Common myeloid progenitor, CD34-positive (primary cell): ENCODE measurements around the gene ZBED5.
"Not testable (repeated sequence)": the region's sequence is repeated elsewhere in the genome, so short reads cannot be mapped to it uniquely, and the experiment has no call there.

Experiments
- CTCF ChIA-PET: fragments of 350-600 bp; sonication (Branson Sonifier 250); formaldehyde crosslinking; loops from one replicate; lab custom pipeline; 2021; ENCODE audit warnings: antibody characterized with exemption; lab: Charles Lee
- POLR2A ChIA-PET: fragments of 350-600 bp; sonication (Branson Sonifier 250); formaldehyde crosslinking; loops from one replicate; lab custom pipeline; 2021; ENCODE audit warnings: antibody characterized with exemption; lab: Charles Lee
- DNase-seq, 3 donors: peaks; one replicate each; pipeline versions ENCODE4 v3.0.0 to v3.0.0-alpha.2; 2013
- H3K27ac ChIP-seq, 2 experiments: 1 replicate in 1 of 2; 2 replicates in 1 of 2; pipeline ENCODE4 v1.7.0; 2013; ENCODE audit warnings: inconsistent platforms in 2 of 2, low read length in 2 of 2, mild to moderate bottlenecking in 2 of 2, low read depth in 1 of 2, moderate library complexity in 1 of 2; ENCODE audit not compliant: severe bottlenecking in 2 of 2, insufficient read depth in 1 of 2, poor library complexity in 1 of 2
- H3K27me3 ChIP-seq, 5 experiments: replicated peaks in 2 of 5; 1 replicate in 3 of 5; 2 replicates in 2 of 5; pipeline versions ENCODE4 v1.6.1 to v1.7.0; 2013; ENCODE audit warnings: low read length in 4 of 5, mild to moderate bottlenecking in 2 of 5, moderate library complexity in 2 of 5, inconsistent platforms in 1 of 5; ENCODE audit not compliant: insufficient read depth in 5 of 5, control insufficient read depth in 4 of 5
- H3K36me3 ChIP-seq, 4 experiments: 1 replicate in 2 of 4; 2 replicates in 2 of 4; pipeline versions ENCODE4 v1.6.1 to v1.7.0; 2013; ENCODE audit warnings: low read length in 3 of 4, control low read depth in 1 of 4, mild to moderate bottlenecking in 1 of 4; ENCODE audit not compliant: control insufficient read depth in 4 of 4, insufficient read depth in 4 of 4
- H3K4me1 ChIP-seq, 4 experiments: 1 replicate in 3 of 4; 2 replicates in 1 of 4; pipeline versions ENCODE4 v1.6.1 to v1.7.1; 2013; ENCODE audit warnings: low read length in 3 of 4, mild to moderate bottlenecking in 3 of 4, control low read depth in 1 of 4, inconsistent platforms in 1 of 4, moderate library complexity in 1 of 4; ENCODE audit not compliant: control insufficient read depth in 4 of 4, insufficient read depth in 4 of 4; ENCODE audit errors: control extremely low read depth in 1 of 4
- H3K4me3 ChIP-seq, 7 experiments: 1 replicate in 4 of 7; 2 replicates in 3 of 7; pipeline versions ENCODE4 v1.5.1 to v1.7.0; 2013; ENCODE audit warnings: mild to moderate bottlenecking in 7 of 7, low read length in 6 of 7, moderate library complexity in 6 of 7, inconsistent platforms in 2 of 7, low read depth in 2 of 7, control low read depth in 1 of 7; ENCODE audit not compliant: insufficient read depth in 4 of 7, control insufficient read depth in 1 of 7; ENCODE audit errors: extremely low read depth in 1 of 7
- H3K9me3 ChIP-seq, 5 experiments: 1 replicate in 4 of 5; 2 replicates in 1 of 5; pipeline versions ENCODE4 v1.6.1 to v1.7.1; 2013; ENCODE audit warnings: low read length in 4 of 5, mild to moderate bottlenecking in 2 of 5, inconsistent platforms in 1 of 5, low read depth in 1 of 5, moderate library complexity in 1 of 5; ENCODE audit not compliant: control insufficient read depth in 4 of 5, insufficient read depth in 2 of 5; ENCODE audit errors: control extremely low read depth in 1 of 5
- WGBS: methylation state at CpG from one replicate; pipeline ENCODE4 v1.1.5; 2013; ENCODE audit not compliant: insufficient coverage; 5-methylcytosine and 5-hydroxymethylcytosine counted together

The ZBED5 gene

DNA sequence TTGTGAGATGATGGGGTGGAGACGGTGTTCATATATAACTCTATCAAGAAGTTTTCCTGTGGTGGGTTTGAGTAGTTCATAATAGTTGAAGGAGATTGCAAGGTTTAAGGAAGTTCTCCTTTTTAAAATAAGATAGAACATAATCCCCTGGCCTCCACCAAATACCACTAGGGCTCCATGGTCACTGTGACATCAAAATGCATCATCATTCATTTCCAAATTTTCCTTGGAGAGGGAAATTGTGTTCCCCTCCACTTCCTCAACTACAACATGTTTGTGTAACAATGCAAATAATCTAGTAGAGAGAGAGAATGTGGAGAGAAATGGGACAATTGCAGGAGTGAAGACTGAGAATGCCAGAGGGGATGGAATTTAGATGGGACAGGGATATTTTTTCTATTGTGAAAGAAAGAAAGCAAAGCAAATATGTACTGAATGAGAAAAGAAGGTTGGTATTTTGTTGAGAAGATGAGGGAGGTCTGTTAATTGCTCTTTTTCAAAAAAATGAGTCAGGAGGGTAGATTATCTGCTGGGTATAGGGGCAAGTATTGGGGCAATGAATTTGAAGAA lies 33.4 kb upstream of the ZBED5 start:
- H3K27ac ChIP-seq: no peak overlapping the region
- H3K9me3 ChIP-seq: peaks cover 0 to 6% (median 0%) of the 10 kb centered on the region in 5 experiments
- WGBS: no CpG with 5 or more reads among the region's 1 CpG
- DNase-seq: no peak
- H3K27me3 ChIP-seq: no peaks in the 10 kb centered on the region
- no peak overlapping the region for H3K4me3 ChIP-seq
- ChIA-PET CTCF (no interaction called here), POLR2A (no interaction called here)
- no peaks in the 10 kb centered on the region for H3K36me3 ChIP-seq
- peaks cover 0 to 3% (median 0%) of the 10 kb centered on the region in 4 experiments for H3K4me1 ChIP-seq

DNA sequence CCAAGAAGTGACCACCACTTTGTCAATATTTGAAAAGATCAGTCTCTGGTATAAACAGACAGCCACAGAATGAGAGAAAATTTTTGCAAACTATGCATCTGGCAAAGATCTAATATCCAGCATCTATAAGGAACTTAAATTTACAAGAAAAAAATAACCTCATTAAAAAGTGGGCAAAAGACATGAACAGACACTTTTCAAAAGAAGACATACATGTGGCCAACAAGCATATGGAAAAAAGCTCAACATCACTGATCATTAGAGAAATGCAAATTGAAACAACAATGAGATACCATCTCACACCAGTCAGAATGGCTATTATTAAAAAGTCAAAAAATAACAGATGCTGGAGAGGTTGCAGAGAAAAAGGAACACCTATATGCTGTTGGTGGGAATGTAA lies 32.2 kb upstream of the ZBED5 start:
- CTCF ChIA-PET: not testable (repeated sequence)

DNA sequence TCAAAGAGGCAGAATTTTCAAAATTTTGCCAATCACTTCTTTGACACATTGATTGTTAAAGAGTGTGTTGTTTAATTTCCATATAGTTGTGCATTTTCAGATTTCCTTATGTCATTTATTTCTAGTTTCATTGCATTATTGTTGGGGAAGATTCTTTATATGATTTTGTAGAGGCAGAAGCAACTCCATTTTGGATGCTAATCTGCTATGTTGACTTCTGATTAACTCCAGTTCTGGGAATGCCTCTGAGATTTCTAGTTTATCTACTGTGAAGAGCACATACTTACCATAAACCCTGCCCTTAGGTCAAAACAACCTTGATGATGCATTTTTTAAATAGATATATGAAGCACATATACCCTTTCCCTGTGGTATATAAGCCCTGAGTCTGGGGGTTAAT lies 29.5 kb upstream of the ZBED5 start:
- no peak for DNase-seq
- Histone ChIP-seq H3K36me3 (no peaks in the 10 kb centered on the region), H3K27ac (no peak overlapping the region), H3K9me3 (peaks cover 0 to 15% (median 0%) of the 10 kb centered on the region in 5 experiments), H3K4me3 (no peak overlapping the region), H3K27me3 (no peaks in the 10 kb centered on the region), H3K4me1 (peaks cover 0 to 3% (median 0%) of the 10 kb centered on the region in 4 experiments)
- POLR2A ChIA-PET: interaction anchor here (0.5 kb wide), 1 partner anchor 1641 kb away, joined by 4 read pairs; no protein-coding TSS in a partner anchor
- CTCF ChIA-PET: interaction anchor here (0.9 kb wide), 1 partner anchor 9 kb away, joined by 3 read pairs; no protein-coding TSS in a partner anchor

More for the DNA sequence above, 32.2 kb upstream of the ZBED5 start:
- H3K27ac ChIP-seq, H3K27me3 ChIP-seq, H3K9me3 ChIP-seq, POLR2A ChIA-PET, H3K4me3 ChIP-seq, H3K4me1 ChIP-seq, H3K36me3 ChIP-seq, DNase-seq: not testable (repeated sequence)

DNA sequence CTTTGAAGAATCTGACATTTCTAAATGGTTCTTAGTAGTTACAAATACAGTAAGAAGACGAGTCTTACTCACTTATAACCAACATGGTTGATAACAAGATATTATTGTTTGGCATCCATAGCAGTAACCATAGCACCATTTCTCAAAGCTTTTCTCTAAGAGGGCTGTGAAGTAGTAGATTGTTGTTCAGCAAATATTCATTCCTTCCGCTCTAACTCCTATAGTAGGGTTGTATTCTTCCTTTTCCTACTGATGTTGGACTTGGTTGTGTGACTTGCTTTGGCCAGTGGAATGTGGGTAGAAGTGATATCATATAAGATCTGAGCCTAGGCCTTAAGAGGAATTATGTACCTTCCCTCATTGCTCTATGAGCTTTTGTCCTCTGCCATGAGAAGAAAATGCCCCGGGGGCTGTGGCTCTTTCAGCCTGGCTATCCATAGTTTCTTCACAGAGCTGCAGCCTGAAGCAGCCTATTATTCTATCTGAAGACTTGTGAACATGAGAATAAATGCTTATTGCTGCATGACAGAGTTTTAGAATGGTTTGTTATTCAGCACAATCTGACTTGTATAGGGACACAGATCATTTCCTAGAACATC lies 28.9 kb upstream of the ZBED5 start:
- Histone ChIP-seq H3K27ac (no peak overlapping the region), H3K27me3 (no peaks in the 10 kb centered on the region), H3K4me1 (peaks cover 0 to 3% (median 0%) of the 10 kb centered on the region in 4 experiments), H3K36me3 (no peaks in the 10 kb centered on the region), H3K4me3 (no peak overlapping the region), H3K9me3 (peaks cover 0 to 15% (median 0%) of the 10 kb centered on the region in 5 experiments)
- ChIA-PET CTCF (no interaction called here), POLR2A (interaction anchor here (0.5 kb wide), 1 partner anchor 1640 kb away, joined by 4 read pairs; no protein-coding TSS in a partner anchor)
- 100% methylated on average over 1 of the region's 3 CpGs for WGBS
- DNase-seq: no peak

DNA sequence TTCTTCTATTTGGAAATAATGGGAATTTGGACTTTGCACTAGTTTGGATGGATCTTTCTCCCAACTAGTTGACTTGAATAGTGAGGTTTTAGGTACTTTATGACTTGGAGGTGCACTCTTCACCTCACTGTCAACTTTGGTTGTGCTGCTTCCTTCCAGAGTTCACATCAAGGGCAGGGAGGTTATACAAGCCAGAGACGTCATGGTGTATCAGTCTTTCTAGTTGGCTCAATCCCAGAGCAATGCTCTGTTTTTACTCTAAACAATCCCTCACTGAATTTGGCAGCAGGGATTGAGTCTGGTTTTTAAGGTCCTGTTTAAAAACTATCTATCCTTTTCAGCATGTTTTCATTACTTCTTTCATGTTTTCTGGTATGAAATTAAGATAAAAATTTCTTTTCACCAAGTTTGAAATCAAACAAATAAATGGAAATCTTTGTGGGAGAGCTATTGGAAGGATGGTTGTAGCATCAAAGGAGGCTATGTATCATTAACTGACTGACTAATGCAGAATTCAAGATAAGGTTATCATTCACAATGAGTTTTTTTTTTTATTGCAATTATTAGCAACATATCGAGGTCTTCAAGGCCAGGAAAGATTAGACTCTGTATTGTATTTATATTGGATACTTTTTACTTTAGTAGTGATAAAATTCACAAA lies 28.0 kb upstream of the ZBED5 start:
- Histone ChIP-seq H3K36me3 (no peaks in the 10 kb centered on the region), H3K4me3 (no peak overlapping the region), H3K4me1 (peaks cover 0 to 3% (median 0%) of the 10 kb centered on the region in 4 experiments), H3K27ac (no peak overlapping the region), H3K9me3 (peaks cover 0 to 15% (median 0%) of the 10 kb centered on the region in 5 experiments), H3K27me3 (no peaks in the 10 kb centered on the region)
- no peak for DNase-seq
- POLR2A ChIA-PET: no interaction called here
- 100% methylated on average over 1 of the region's 2 CpGs for WGBS
- CTCF ChIA-PET: interaction anchor here (0.6 kb wide), 1 partner anchor 254 kb away, joined by 3 read pairs; no protein-coding TSS in a partner anchor

DNA sequence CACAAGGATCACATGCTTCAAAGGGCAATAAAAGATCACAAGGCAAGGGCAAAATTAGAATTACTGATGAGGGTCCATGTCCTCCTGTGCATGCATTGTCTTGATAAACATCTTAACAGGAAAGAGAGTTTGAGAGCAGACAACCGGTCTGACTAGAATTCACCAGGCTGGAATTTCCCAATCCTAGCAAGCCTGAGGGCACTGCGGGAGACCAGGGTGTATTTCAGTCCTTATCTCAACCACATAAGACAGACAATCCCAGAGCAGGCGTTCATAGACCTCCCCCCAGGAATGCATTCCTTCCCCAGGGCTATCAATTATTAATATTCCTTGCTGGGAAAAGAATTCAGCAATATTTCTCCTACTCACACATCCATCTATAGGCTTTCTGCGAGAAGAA lies 26.4 kb upstream of the ZBED5 start:
- H3K4me1 ChIP-seq, POLR2A ChIA-PET, DNase-seq, H3K27ac ChIP-seq, H3K9me3 ChIP-seq, H3K36me3 ChIP-seq, H3K27me3 ChIP-seq, H3K4me3 ChIP-seq: not testable (repeated sequence)
- CTCF ChIA-PET: interaction anchor here (1.5 kb wide), 1 partner anchor 8 kb away, joined by 4 read pairs; no protein-coding TSS in a partner anchor
- WGBS: 100% methylated on average over 2 of the region's 4 CpGs

DNA sequence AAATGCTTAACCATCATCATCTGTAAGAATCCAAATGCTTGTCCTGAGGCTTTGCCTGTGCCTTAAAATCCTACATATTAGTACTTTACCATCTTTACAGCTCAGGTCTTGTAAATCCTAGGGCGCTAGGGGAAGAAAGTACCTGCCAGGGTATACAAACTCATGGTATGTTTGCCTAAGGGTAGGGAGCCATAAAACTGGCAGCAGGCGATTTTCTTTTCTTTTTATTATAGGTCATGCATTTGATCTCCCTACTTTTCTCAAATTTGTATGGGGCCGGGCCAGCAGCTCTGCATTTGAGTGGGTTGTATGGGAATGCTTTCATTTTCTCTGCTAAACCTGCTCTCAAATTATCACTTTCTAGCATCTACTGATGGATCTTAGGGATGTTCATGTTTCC lies 24.0 kb upstream of the ZBED5 start:
- Histone ChIP-seq H3K27ac (no peak overlapping the region), H3K36me3 (no peaks in the 10 kb centered on the region), H3K9me3 (peaks cover 0 to 11% (median 0%) of the 10 kb centered on the region in 5 experiments), H3K27me3 (no peaks in the 10 kb centered on the region), H3K4me3 (no peak overlapping the region), H3K4me1 (peaks cover 0 to 8% (median 1%) of the 10 kb centered on the region in 4 experiments)
- no peak for DNase-seq
- WGBS: 58% methylated on average over 2 of the region's 3 CpGs
- CTCF ChIA-PET: no interaction called here
- POLR2A ChIA-PET: no interaction called here
